HCT116 (cell line): Measurements from ENCODE around the gene SHC4. TPM values are rescaled to one million over a fixed set of nuclear protein-coding genes. Genes with fewer than 3 reads are reported as not detected.

Source experiments
- ATAC-seq: fragments of 200-7000 bp; cut with Tn5 transposase; 2 replicates; pipeline ENCODE4 v1.9.1; 2020; ENCODE audit warnings: mild to moderate bottlenecking, moderate library complexity
- BruUV-seq: library from RNA; stranded (reverse); fragments of 400-500 nt; replicated peaks from 2 replicates; lab custom pipeline; 2021; lab: Mats Ljungman, UMichigan
- CTCF ChIA-PET: fragments of 300-600 bp; sonication (Branson Sonifier 250); formaldehyde crosslinking; loops from one replicate; lab custom pipeline; 2021; ENCODE audit warnings: antibody characterized with exemption; lab: Charles Lee
- POLR2A ChIA-PET: fragments of 300-600, 350-600 bp; sonication (Branson Sonifier 250); formaldehyde crosslinking; loops from one replicate; lab custom pipeline; 2021; ENCODE audit warnings: antibody characterized with exemption; lab: Charles Lee
- RAD21 ChIA-PET, 2 experiments: fragments of 300-600 bp; sonication (Branson Sonifier 250); formaldehyde crosslinking; loops; one replicate each; lab custom pipeline; 2023; ENCODE audit warnings: low total read pairs in 2 of 2; ENCODE audit not compliant: uncharacterized antibody in 2 of 2, unreplicated experiment in 2 of 2, low non-redundant PET in 1 of 2; lab: Charles Lee
- DNase-seq: peaks from one replicate; pipeline ENCODE4 v3.0.0-alpha.2; 2010; ENCODE audit warnings: low read depth, low spot score
- H2AFZ ChIP-seq: fragments of 200-600 bp; shearing (Covaris generic), sonication (generic); 2 replicates; pipeline ENCODE4 v1.6.1; 2017; ENCODE audit warnings: low read depth, mixed run types, mixed read lengths, antibody characterized with exemption, low read length; ENCODE audit not compliant: poor library complexity, severe bottlenecking
- H3K27ac ChIP-seq: 2 replicates; pipeline ENCODE4 v1.5.1; 2012; ENCODE audit warnings: low read depth, low read length
- H3K27me3 ChIP-seq: fragments of 200-600 bp; sonication (generic); 2 replicates; pipeline ENCODE4 v1.6.1; 2016; ENCODE audit warnings: mixed run types, low read length, mixed read lengths; ENCODE audit not compliant: insufficient read depth
- H3K36me3 ChIP-seq, 2 experiments: fragments of 200-500 bp in 1 of 2; fragments of 200-600 bp in 1 of 2; sonication (Bioruptor generic) in 1 of 2; sonication (generic) in 1 of 2; 2 replicates each; pipeline versions ENCODE4 v1.5.1 to v1.6.1; 2014 to 2016; ENCODE audit warnings: low read length in 2 of 2, inconsistent platforms in 1 of 2, mixed read lengths in 1 of 2, mixed run types in 1 of 2; ENCODE audit not compliant: insufficient read depth in 2 of 2, control insufficient read depth in 1 of 2
- H3K4me1 ChIP-seq, 2 experiments: fragments of 200-600 bp in 1 of 2; sonication (generic) in 1 of 2; 2 replicates each; pipeline versions ENCODE4 v1.5.1 to v1.6.1; 2012 to 2017; ENCODE audit warnings: low read length in 2 of 2, inconsistent platforms in 1 of 2, mild to moderate bottlenecking in 1 of 2, mixed read lengths in 1 of 2, mixed run types in 1 of 2, moderate library complexity in 1 of 2; ENCODE audit not compliant: insufficient read depth in 2 of 2, control insufficient read depth in 1 of 2
- H3K4me2 ChIP-seq: fragments of 200-600 bp; sonication (generic); 2 replicates; pipeline ENCODE4 v1.6.1; 2017; ENCODE audit warnings: mixed run types, low read length, mixed read lengths
- H3K4me3 ChIP-seq, 2 experiments: fragments of 200-600 bp in 1 of 2; sonication (generic) in 1 of 2; replicated peaks in 1 of 2; 2 replicates each; pipeline ENCODE4 v1.5.1; 2011 to 2016; ENCODE audit warnings: low read length in 2 of 2, control low read depth in 1 of 2, low read depth in 1 of 2, mild to moderate bottlenecking in 1 of 2, mixed read lengths in 1 of 2, mixed run types in 1 of 2
- H3K79me2 ChIP-seq: fragments of 200-600 bp; sonication (generic); 2 replicates; pipeline ENCODE4 v1.6.1; 2017; ENCODE audit warnings: mild to moderate bottlenecking, mixed run types, low read length, moderate library complexity, mixed read lengths; ENCODE audit not compliant: insufficient read depth
- H3K9ac ChIP-seq: fragments of 200-600 bp; sonication (generic); 2 replicates; pipeline ENCODE4 v1.6.1; 2016; ENCODE audit warnings: low read length, mixed read lengths
- H3K9me2 ChIP-seq: fragments of 200-600 bp; sonication (generic), shearing (Covaris generic); 2 replicates; pipeline ENCODE4 v1.6.1; 2017; ENCODE audit warnings: mixed run types, mild to moderate bottlenecking, moderate library complexity; ENCODE audit not compliant: insufficient read depth
- H3K9me3 ChIP-seq, 2 experiments: fragments of 200-500 bp in 1 of 2; fragments of 200-600 bp in 1 of 2; sonication (Bioruptor generic) in 1 of 2; sonication (generic) in 1 of 2; 2 replicates each; pipeline ENCODE4 v1.6.1; 2014 to 2017; ENCODE audit warnings: low read length in 2 of 2, mixed read lengths in 2 of 2, inconsistent platforms in 1 of 2, low read depth in 1 of 2, mild to moderate bottlenecking in 1 of 2, mixed run types in 1 of 2, moderate library complexity in 1 of 2; ENCODE audit not compliant: control insufficient read depth in 1 of 2, insufficient read depth in 1 of 2
- H4K20me1 ChIP-seq: fragments of 200-600 bp; sonication (generic), shearing (Covaris generic); 2 replicates; pipeline ENCODE4 v1.6.1; 2017; ENCODE audit warnings: mixed run types, mild to moderate bottlenecking, moderate library complexity; ENCODE audit not compliant: insufficient read depth
- ATF3 ChIP-seq: IDR thresholded peaks from 2 replicates; pipeline ENCODE4 v1.6.1; 2012
- CEBPB ChIP-seq: IDR thresholded peaks from 2 replicates; pipeline ENCODE4 v1.6.1; 2012; ENCODE audit warnings: low read depth
- EGR1 ChIP-seq: IDR thresholded peaks from 2 replicates; pipeline ENCODE4 v1.6.1; 2012; ENCODE audit warnings: low read depth
- ELF1 ChIP-seq: IDR thresholded peaks from 2 replicates; pipeline ENCODE4 v1.6.1; 2012; ENCODE audit warnings: low read depth, borderline replicate concordance
- EZH2phosphoT487 ChIP-seq: fragments of 200-600 bp; IDR thresholded peaks from 2 replicates; pipeline ENCODE4 v1.6.1; 2018; ENCODE audit warnings: antibody characterized with exemption, borderline replicate concordance
- JUND ChIP-seq: IDR thresholded peaks from 2 replicates; pipeline ENCODE4 v1.6.1; 2012
- POLR2A ChIP-seq: IDR thresholded peaks from 2 replicates; pipeline ENCODE4 v1.7.0; 2011; ENCODE audit warnings: borderline replicate concordance; ENCODE audit not compliant: insufficient read depth, insufficient read length; ENCODE audit errors: extremely low read depth
- RAD21 ChIP-seq: IDR thresholded peaks from 2 replicates; pipeline ENCODE4 v1.6.1; 2012; ENCODE audit warnings: low read depth, mild to moderate bottlenecking
- REST ChIP-seq: IDR thresholded peaks from 2 replicates; pipeline ENCODE4 v1.6.1; 2012; ENCODE audit warnings: low read depth
- SIN3A ChIP-seq: IDR thresholded peaks from 2 replicates; pipeline ENCODE4 v1.6.1; 2012; ENCODE audit warnings: low read depth
- SP1 ChIP-seq: IDR thresholded peaks from 2 replicates; pipeline ENCODE4 v1.6.1; 2012; ENCODE audit warnings: low read depth
- TCF7L2 ChIP-seq: IDR thresholded peaks from 2 replicates; pipeline ENCODE4 v1.7.0; 2011; ENCODE audit warnings: borderline replicate concordance, inconsistent platforms; ENCODE audit not compliant: insufficient read depth, insufficient read length; ENCODE audit errors: extremely low read depth
- ZFX ChIP-seq: fragments of 450-650 bp; IDR thresholded peaks from 2 replicates; pipeline ENCODE4 v1.6.1; 2017
- ZNF274 ChIP-seq: fragments of 200-500 bp; sonication (Bioruptor generic); IDR thresholded peaks from 2 replicates; pipeline ENCODE4 v1.6.1; 2014; ENCODE audit warnings: mild to moderate bottlenecking, low read depth, low read length, inconsistent platforms
- intact Hi-C: fragments of 100-400 bp; cut with micrococcal nuclease; formaldehyde crosslinking; loops from 2 replicates; pipeline ENCODE4 v1.10.0; 2022
- total RNA-seq: library from RNA; stranded (reverse); gene quantifications from one replicate; pipeline ENCODE4 v1.2.1, GENCODE V29; 2021; ENCODE audit not compliant: unreplicated experiment
- TF ChIP-seq, protein P1 (sequence below): IDR thresholded peaks from 2 replicates; pipeline ENCODE4 v1.6.1; 2012
- TF ChIP-seq, protein P2 (sequence below): IDR thresholded peaks from 2 replicates; pipeline ENCODE4 v1.6.1; 2011; ENCODE audit warnings: mild to moderate bottlenecking, low read length, moderate library complexity; ENCODE audit not compliant: insufficient replicate concordance; ENCODE audit errors: extremely low read depth

The SHC4 gene
- total RNA-seq, 1 experiment from 2014 or later = 0.44 TPM

- no peak overlapping the region for H3K4me3 ChIP-seq
- no peak for ATAC-seq
- H3K36me3 ChIP-seq = no peaks in the 10 kb centered on the region
- H3K4me2 ChIP-seq = no peak overlapping the region
- intact Hi-C loops = no loop called here
- no peaks in the 10 kb centered on the region for H3K9me2 ChIP-seq
- no peak for TF ChIP-seq REST
- TF ChIP-seq, protein P1, sequence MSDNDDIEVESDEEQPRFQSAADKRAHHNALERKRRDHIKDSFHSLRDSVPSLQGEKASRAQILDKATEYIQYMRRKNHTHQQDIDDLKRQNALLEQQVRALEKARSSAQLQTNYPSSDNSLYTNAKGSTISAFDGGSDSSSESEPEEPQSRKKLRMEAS = no peak
- no peak for TF ChIP-seq CEBPB
- TF ChIP-seq, protein P2, sequence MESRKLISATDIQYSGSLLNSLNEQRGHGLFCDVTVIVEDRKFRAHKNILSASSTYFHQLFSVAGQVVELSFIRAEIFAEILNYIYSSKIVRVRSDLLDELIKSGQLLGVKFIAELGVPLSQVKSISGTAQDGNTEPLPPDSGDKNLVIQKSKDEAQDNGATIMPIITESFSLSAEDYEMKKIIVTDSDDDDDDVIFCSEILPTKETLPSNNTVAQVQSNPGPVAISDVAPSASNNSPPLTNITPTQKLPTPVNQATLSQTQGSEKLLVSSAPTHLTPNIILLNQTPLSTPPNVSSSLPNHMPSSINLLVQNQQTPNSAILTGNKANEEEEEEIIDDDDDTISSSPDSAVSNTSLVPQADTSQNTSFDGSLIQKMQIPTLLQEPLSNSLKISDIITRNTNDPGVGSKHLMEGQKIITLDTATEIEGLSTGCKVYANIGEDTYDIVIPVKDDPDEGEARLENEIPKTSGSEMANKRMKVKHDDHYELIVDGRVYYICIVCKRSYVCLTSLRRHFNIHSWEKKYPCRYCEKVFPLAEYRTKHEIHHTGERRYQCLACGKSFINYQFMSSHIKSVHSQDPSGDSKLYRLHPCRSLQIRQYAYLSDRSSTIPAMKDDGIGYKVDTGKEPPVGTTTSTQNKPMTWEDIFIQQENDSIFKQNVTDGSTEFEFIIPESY = no peak
- no peak for TF ChIP-seq ZNF274
- TF ChIP-seq ELF1 = no peak
- no peak for TF ChIP-seq POLR2A
- TF ChIP-seq RAD21 = no peak
- no peak for TF ChIP-seq ZFX
- no peak for TF ChIP-seq EGR1
- no peak for TF ChIP-seq JUND
- no peak for TF ChIP-seq TCF7L2
- TF ChIP-seq SP1 = no peak
- TF ChIP-seq SIN3A = no peak
- TF ChIP-seq ATF3 = no peak
- TF ChIP-seq EZH2phosphoT487 = no peak
- TF ChIP-seq, all 23 proteins: peak for 0
- ChIA-PET RAD21 (no interaction called here), CTCF (interaction anchor here (1.1 kb wide), 1 partner anchor 34 kb away, joined by 4 read pairs; no protein-coding TSS in a partner anchor), POLR2A (no interaction called here)
- no peaks in the 10 kb centered on the region for H3K9me3 ChIP-seq
- H3K79me2 ChIP-seq = no peaks in the 10 kb centered on the region
- no TSS peak for BruUV-seq
- no peaks in the 10 kb centered on the region for H4K20me1 ChIP-seq
- H3K4me1 ChIP-seq = peaks cover 0 to 34% of the 10 kb centered on the region in 2 experiments; a peak in 2 of 4 replicates
- H3K27ac ChIP-seq = no peak overlapping the region
- no peak overlapping the region for H3K9ac ChIP-seq
- DNase-seq = no peak
- no peaks in the 10 kb centered on the region for H3K27me3 ChIP-seq
- H2AFZ ChIP-seq = no peak overlapping the region
Measured at GRCh38 chr15:48941904-48942303, 21.8 kb downstream of the SHC4 start.
